ENCODE data around the gene SDK2. TPM values are rescaled to one million over a fixed set of nuclear protein-coding genes. Genes with fewer than 3 reads are reported as not detected.

SDK2 gene
- polyA plus RNA-seq, 2 of the 4 experiments (the other 2 are of a cell fraction), result 0.36 to 0.57 TPM

- CTCF ChIA-PET, result interaction anchor here (1.1 to 2.9 kb wide), 2 partner anchors 8 to 551 kb away, joined by 3 to 10 read pairs; no protein-coding TSS in a partner anchor
- no peaks in the 10 kb centered on the region for H3K9me3 ChIP-seq
- H3K27ac ChIP-seq, result no peak overlapping the region
- no peaks in the 10 kb centered on the region for H3K4me1 ChIP-seq
- 50% methylated on average over 13 of the region's 13 CpGs for WGBS (ENCODE audit: missing lambda C conversion rate)
- TF ChIP-seq MYC (IDR thresholded peaks at IDR 0.05; ENCODE audit: borderline replicate concordance, low read length) (no peak), HES2 (IDR thresholded peaks at IDR 0.05) (no peak), NR3C1 (IDR thresholded peaks at IDR 0.05) (no peak), BHLHE40 (IDR thresholded peaks at IDR 0.05; ENCODE audit: low read depth, low read length) (no peak), FOSB (CRISPR knock-in tag; IDR thresholded peaks at IDR 0.05) (no peak), FOSL2 (IDR thresholded peaks at IDR 0.05) (no peak), FOSL2 (CRISPR knock-in tag; IDR thresholded peaks at IDR 0.05) (no peak), TP53 (CRISPR knock-in tag; IDR thresholded peaks at IDR 0.05) (no peak), CHD4 (IDR thresholded peaks at IDR 0.05; ENCODE audit: borderline replicate concordance) (no peak)
- H3K4me2 ChIP-seq, result no peak overlapping the region
- FAIRE-seq (no peak), DNase-seq (ENCODE audit: low read depth in 1 of 2, low spot score in 1 of 2) (no peak), ATAC-seq (no peak)
- POLR2A ChIA-PET, result no interaction called here
- H3K4me3 ChIP-seq, result no peak overlapping the region
These were observed 129.9 kb downstream of the SDK2 start for GRCh38 chr17:73514146-73514863.

- 62% methylated on average over 10 of the region's 10 CpGs for WGBS (ENCODE audit: missing lambda C conversion rate)
- ChIA-PET CTCF (interaction anchor here (1.3 to 2.9 kb wide), 3 partner anchors 9 to 131 kb away, joined by 3 to 10 read pairs (median 4); partner anchors contain the start of gene SDK2), POLR2A (no interaction called here)
- no peak overlapping the region for H3K27ac ChIP-seq
- ATAC-seq (no peak), DNase-seq (ENCODE audit: low read depth in 1 of 2, low spot score in 1 of 2) (no peak), FAIRE-seq (no peak)
- H3K4me1 ChIP-seq, result no peaks in the 10 kb centered on the region
- H3K4me2 ChIP-seq, result no peak overlapping the region
- TF ChIP-seq ZSCAN20 (CRISPR knock-in tag; IDR thresholded peaks at IDR 0.05), result no peak
- TF ChIP-seq JUNB (IDR thresholded peaks at IDR 0.05), result no peak
- TF ChIP-seq HES2 (IDR thresholded peaks at IDR 0.05), result no peak
- no peak for TF ChIP-seq RCOR1 (IDR thresholded peaks at IDR 0.05; ENCODE audit: low read depth, low read length)
- TF ChIP-seq HOXA7 (CRISPR knock-in tag; IDR thresholded peaks at IDR 0.05), result no peak
- no peak for TF ChIP-seq SMC3 (IDR thresholded peaks at IDR 0.05)
- TF ChIP-seq BCL3 (IDR thresholded peaks at IDR 0.05), result no peak
- TF ChIP-seq FOSL2 (IDR thresholded peaks at IDR 0.05), result no peak
- no peak for TF ChIP-seq FOSL2 (CRISPR knock-in tag; IDR thresholded peaks at IDR 0.05)
- TF ChIP-seq JUN (IDR thresholded peaks at IDR 0.05), result no peak
- TF ChIP-seq NR3C1 (IDR thresholded peaks at IDR 0.05), result no peak
- TF ChIP-seq ELK1 (IDR thresholded peaks at IDR 0.05; ENCODE audit: low read depth, low read length), result no peak
- TF ChIP-seq RARB (CRISPR knock-in tag; IDR thresholded peaks at IDR 0.05), result no peak
- no peak for TF ChIP-seq KDM5A (IDR thresholded peaks at IDR 0.05)
- TF ChIP-seq EHMT2 (IDR thresholded peaks at IDR 0.05; ENCODE audit: low read depth), result no peak
- no peak for TF ChIP-seq RAD21 (conservative IDR thresholded peaks at IDR 0.05 in 1 of 2, IDR thresholded peaks at IDR 0.05 in 1 of 2)
- TF ChIP-seq ATOH8 (CRISPR knock-in tag; IDR thresholded peaks at IDR 0.05; ENCODE audit: low read depth), result no peak
- TF ChIP-seq EP300 (IDR thresholded peaks at IDR 0.05), result no peak
- no peak for TF ChIP-seq HOXB5 (CRISPR knock-in tag; IDR thresholded peaks at IDR 0.05)
- no peaks in the 10 kb centered on the region for H3K9me3 ChIP-seq
- no peak overlapping the region for H3K4me3 ChIP-seq
These were observed 130.8 kb downstream of the SDK2 start for GRCh38 chr17:73513426-73513825.

All from A549 (cell line).